HG03103 (cell line): Measurements from ENCODE around the gene RSAD2.
"Not testable (repeated sequence)": the region's sequence is repeated elsewhere in the genome, so short reads cannot be mapped to it uniquely, and the experiment has no call there.

Source experiments
- ATAC-seq: cut with Tn5 transposase; IDR thresholded peaks from one replicate; pipeline ENCODE4 v1.9.1; 2021; ENCODE audit warnings: low read depth; ENCODE audit not compliant: unreplicated experiment

Gene RSAD2

DNA sequence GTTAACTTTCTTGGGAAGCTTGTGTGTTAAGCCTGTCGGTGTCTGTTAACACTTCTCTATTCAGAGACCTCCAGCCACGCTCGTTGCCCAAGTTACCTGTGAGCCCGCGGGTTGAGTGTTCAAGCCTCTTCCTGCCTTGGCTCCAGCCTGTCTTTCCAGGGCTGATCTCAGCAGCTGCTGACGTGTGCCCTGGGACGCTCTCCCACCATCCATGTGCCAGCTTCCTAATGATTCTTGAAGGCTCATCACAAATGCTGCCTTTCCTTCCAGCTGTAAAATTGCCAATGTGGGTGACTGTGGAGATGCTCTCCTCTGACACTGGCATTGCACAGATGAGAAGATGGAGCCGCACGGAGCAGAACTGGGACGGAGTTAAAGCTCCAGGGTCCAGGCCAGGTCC, 45.7 kb downstream of the RSAD2 start:
- ATAC-seq: no peak

GRCh38 chr2:6924101-6924923, 46.7 kb downstream of the RSAD2 start:
- ATAC-seq: no peak

GRCh38 chr2:6924924-6925409, 47.4 kb downstream of the RSAD2 start:
- ATAC-seq: no peak

DNA sequence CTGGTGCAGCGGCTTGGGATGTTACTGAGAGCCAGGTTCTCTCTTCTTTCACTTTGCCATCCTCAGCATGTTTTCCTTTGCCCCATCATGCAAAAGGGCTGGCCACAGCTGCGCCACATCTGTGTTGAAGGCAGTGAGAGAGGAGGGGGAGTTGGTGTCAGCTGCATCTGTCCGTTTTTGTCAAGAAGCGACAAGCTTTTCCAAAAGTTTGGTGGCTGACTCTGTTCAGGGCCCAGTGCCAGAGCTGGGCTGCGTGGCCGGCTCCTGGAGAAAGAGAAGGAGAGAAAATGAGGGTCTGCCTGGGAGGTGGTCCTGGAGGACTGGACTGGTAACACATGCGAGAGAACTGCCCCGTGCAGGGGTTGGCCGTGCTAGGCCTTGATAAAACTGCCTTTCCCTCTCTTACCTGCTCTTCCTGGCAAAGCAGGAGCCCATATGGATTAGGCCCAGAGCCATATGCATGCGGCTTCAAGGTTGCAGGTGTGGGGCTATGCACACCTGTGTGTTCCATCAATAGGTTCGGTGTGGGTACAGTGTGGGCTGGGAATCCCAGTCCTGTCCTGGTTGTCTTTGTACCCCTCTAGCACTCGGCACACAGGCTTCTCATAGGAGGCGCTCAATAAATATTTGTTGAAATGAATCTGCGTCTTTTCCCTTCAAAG, 48.6 kb downstream of the RSAD2 start:
- ATAC-seq: no peak

- no peak for ATAC-seq
Measured at GRCh38 chr2:6927186-6927585, 49.6 kb downstream of the RSAD2 start.

DNA sequence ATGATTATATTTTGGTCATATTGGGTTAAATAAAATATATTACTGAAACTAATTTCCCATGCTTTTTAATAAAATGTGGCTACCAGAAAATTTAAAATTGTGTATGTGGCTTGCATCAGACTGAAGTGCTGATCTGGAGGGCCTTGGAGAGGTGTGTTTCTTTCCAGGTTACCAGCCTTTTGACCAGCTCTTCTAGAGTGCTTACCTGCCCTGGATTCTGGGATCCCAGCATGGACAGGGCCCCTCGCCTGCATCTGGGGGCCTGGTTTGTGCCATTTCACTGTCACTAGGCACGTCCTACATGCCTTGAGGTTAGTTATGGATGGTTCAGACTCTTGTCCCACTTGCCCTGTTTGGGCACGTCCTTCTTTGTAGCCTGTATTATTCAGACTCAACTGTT, 50.2 kb downstream of the RSAD2 start:
- no peak for ATAC-seq

- no peak for ATAC-seq
Measured at GRCh38 chr2:6928452-6928851, 50.9 kb downstream of the RSAD2 start.

GRCh38 chr2:6929196-6929819, 51.7 kb downstream of the RSAD2 start:
- ATAC-seq: no peak

- no peak for ATAC-seq
Measured at GRCh38 chr2:6930923-6931647, 53.5 kb downstream of the RSAD2 start.

- ATAC-seq: no peak
Measured at GRCh38 chr2:6931753-6932152, 54.2 kb downstream of the RSAD2 start.

- ATAC-seq: no peak
Measured at GRCh38 chr2:6932206-6932605, 54.6 kb downstream of the RSAD2 start.

DNA sequence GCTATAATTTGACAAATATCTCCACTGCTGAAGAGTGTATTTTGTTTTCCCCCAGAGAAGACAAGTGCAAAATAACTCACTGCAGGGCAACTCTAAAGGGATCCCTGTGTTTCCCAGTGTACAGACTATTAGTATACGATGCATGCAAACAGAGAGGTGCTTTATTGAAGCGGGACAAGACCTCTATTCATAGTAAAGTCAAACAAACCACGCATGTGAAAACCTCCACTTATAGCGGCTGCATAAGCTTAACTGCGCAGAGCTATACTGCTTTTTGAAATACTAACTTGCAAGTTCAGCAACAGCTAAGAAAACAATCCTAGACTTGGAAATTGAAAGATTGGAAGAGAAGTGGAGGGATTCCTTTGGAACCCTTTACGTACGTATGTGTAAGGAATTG, 55.3 kb downstream of the RSAD2 start:
- no peak for ATAC-seq

DNA sequence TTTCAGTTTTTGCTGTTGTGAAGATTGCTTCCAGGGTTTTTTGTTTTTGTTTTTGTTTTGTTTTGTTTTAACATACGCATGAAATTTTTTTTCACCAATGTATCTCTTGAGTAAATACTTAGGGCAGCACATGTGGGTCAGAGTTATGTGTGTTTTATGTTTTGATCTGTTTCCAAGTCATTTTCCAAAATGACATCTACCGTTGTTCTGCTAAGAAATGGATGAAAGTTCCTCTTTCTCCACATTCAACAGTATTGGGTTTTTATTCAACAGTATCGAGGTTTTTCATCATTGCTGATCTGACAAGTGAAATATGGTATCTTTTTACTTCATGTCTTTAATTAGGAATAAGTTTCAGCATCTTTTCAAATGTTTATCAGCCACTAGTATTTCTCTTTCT, 56.3 kb downstream of the RSAD2 start:
- no peak for ATAC-seq

DNA sequence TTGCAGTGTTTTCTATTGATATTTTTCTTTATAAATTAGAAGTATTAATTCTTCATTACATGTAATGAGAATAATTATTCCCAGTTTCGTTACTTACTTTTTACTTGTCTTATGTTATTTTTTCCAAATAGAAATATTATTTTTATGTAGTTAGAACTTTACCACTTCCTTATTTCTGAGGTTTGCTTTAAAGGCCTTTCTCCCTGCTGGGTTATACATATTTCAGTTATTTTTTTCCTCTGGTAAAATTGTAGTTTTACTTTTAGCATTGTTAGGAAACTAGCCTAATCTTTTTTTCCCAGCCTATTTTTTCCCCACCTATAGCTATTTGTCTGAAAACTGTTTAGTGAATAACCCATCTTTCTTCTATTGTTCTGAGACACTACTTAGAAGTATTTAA, 56.8 kb downstream of the RSAD2 start:
- ATAC-seq: no peak

DNA sequence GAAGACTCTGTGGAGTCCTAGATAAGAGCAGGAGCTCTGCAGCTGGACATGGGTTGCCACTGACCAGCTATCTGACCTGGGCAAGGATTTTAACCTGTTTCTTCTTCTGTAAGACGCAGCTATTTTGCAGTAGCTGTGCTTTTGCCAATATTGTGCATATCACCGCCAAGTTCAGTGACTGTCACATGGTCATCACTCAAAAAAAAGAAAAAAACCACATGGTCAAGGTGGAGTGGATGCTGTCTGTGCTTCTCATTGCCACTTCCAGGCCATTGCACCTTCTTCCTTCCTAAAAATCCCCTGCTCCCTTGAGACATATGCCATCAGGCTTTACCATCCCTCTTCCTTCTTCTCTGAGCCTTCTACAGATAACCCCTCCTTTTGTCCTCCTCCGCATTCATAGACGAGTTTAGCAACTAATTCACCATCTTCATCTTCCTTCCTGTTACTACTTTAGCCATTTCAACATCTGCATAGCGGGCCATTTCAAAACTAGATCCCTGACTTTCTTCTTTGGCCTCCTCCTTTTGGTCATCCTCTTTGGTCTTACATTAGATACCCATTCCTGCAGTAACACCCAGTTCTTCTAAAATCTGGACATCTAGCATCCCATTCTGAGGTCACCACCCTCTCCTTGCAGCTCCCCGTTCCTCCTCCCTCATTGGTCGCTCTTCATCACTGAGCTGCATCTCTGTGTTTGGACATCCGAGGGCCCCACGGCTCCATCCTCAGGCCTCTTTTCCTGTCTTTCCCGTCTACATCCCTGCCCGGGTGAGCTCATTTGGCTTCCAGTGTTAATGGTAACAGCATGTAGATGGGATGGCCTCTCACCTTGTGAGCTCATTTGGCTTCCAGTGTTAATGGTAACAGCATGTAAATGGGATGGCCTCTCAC, 57.4 kb downstream of the RSAD2 start:
- ATAC-seq: no peak

GRCh38 chr2:6935652-6936020, 58.1 kb downstream of the RSAD2 start:
- ATAC-seq: not testable (repeated sequence)

- ATAC-seq: no peak
Measured at GRCh38 chr2:6937157-6937556, 59.6 kb downstream of the RSAD2 start.

DNA sequence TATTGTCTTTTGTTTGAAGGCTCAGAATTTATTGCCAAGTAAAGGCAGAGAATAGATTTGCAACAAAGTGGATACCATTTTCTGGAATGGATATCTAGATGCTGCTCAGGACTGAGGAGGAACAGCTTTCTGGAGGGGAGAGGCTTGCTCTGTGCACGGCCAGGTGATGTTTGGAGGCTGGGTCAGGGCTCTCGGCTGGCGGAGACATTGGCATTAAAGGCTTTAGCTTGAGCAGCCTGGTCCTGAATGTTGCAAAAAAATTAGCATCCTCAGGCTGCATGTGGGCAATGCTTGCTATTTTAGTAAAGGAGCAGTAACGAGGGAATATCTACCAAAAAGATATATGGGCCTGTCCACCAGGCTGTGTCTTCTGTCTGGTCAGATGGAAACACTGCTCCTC, 60.0 kb downstream of the RSAD2 start:
- no peak for ATAC-seq

DNA sequence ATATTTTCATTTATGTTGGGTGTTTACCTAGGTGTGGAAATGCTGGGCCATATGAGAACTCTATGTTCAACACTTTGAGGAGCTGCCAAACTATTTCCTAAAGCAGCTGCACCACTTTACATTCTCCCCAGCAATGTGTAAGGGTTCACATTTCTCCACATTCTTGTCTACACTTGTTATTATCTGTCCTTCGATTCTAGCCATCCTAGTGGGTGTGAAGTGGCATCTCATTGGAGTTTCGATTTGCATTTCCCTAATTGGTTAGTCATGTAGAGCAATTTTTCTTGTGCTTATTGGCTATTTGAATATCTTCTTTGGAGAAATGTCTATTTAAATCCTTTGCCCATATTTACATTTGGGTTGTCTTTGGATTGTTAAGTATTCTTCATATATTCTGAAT, 61.5 kb downstream of the RSAD2 start:
- ATAC-seq: no peak

DNA sequence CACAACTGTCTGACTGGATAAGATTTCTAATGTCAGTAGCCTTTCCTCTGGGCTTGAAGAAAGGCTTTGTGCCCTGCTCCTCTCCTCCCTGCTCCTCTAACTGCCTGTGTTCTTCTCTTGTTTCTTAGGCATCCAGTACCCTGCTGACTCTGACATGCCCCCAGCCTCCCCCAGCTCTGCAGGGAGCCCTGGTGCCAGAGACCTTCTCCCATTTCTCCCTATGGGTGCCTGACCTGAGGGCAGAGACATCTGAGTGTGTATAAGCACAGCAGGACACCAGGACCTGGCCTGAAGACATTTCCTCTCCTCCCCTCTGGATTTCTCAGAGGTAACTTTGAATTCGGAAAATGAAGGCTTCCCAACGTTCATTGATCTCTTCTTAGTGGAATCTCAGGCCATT, 63.2 kb downstream of the RSAD2 start:
- ATAC-seq: no peak
